B cell (primary cell): ENCODE results near the gene ARFIP2. TPM values are rescaled to one million over a fixed set of nuclear protein-coding genes. Genes with fewer than 3 reads are reported as not detected.
A peak's percentile ranks its signal among the peaks of the same experiment; 100 is the strongest.

ENCODE experiments used
- ATAC-seq: fragments of 200-7000 bp; cut with Tn5 transposase; one replicate; pipeline ENCODE4 v1.10.0; 2021; ENCODE audit warnings: low read depth, mild to moderate bottlenecking, moderate number of reproducible peaks, moderate library complexity
- CTCF ChIA-PET: fragments of 350-600 bp; sonication (Branson Sonifier 250); formaldehyde crosslinking; loops from one replicate; lab custom pipeline; 2021; ENCODE audit warnings: antibody characterized with exemption, inconsistent platforms; lab: Charles Lee
- POLR2A ChIA-PET: fragments of 350-600 bp; sonication (Branson Sonifier 250); formaldehyde crosslinking; loops from one replicate; lab custom pipeline; 2021; ENCODE audit warnings: antibody characterized with exemption; lab: Charles Lee
- DNase-seq: peaks from one replicate; pipeline ENCODE4 v3.0.0; 2013
- H2AFZ ChIP-seq: 2 replicates; pipeline ENCODE4 v1.6.1; 2012; ENCODE audit warnings: mild to moderate bottlenecking, low read depth, low read length; ENCODE audit not compliant: insufficient read depth, poor library complexity, severe bottlenecking
- H3K27ac ChIP-seq, 2 donors: 1 replicate in 1 of 2; 2 replicates in 1 of 2; pipeline ENCODE4 v1.5.1; 2012 to 2013; ENCODE audit warnings: low read length in 2 of 2, mild to moderate bottlenecking in 2 of 2, moderate library complexity in 1 of 2
- H3K27me3 ChIP-seq, 4 experiments: fragments of 200-600 bp in 1 of 4; sonication (generic) in 1 of 4; replicated peaks in 1 of 4; 1 replicate in 2 of 4; 2 replicates in 2 of 4; pipeline versions ENCODE4 v1.6.1 to v1.7.0; 2013 to 2016; ENCODE audit warnings: low read length in 3 of 4, mild to moderate bottlenecking in 2 of 4, mixed read lengths in 1 of 4, moderate library complexity in 1 of 4; ENCODE audit not compliant: insufficient read depth in 4 of 4, control insufficient read depth in 3 of 4; ENCODE audit errors: control extremely low read depth in 1 of 4
- H3K36me3 ChIP-seq, 2 experiments: replicated peaks in 1 of 2; 1 replicate in 1 of 2; 2 replicates in 1 of 2; pipeline versions ENCODE4 v1.6.1 to v1.7.1; 2013; ENCODE audit warnings: low read length in 1 of 2; ENCODE audit not compliant: insufficient read depth in 2 of 2, control insufficient read depth in 1 of 2; ENCODE audit errors: control extremely low read depth in 1 of 2, extremely low read depth in 1 of 2
- H3K4me1 ChIP-seq, 2 donors: fragments of 200-600 bp in 1 of 2; sonication (generic) in 1 of 2; 1 replicate in 1 of 2; 2 replicates in 1 of 2; pipeline versions ENCODE4 v1.5.1 to v1.6.1; 2013 to 2017; ENCODE audit warnings: low read length in 2 of 2; ENCODE audit not compliant: control insufficient read depth in 2 of 2, insufficient read depth in 2 of 2
- H3K4me2 ChIP-seq: replicated peaks from 2 replicates; pipeline ENCODE3; 2012; ENCODE audit warnings: mild to moderate bottlenecking, low read depth, low read length; ENCODE audit not compliant: poor library complexity, severe bottlenecking
- H3K4me3 ChIP-seq, 5 experiments: fragments of 200-600 bp in 1 of 5; sonication (generic) in 1 of 5; 1 replicate in 3 of 5; 2 replicates in 2 of 5; pipeline versions ENCODE4 v1.5.1 to v1.7.0; 2011 to 2016; ENCODE audit warnings: low read length in 4 of 5, mild to moderate bottlenecking in 4 of 5, low read depth in 2 of 5, control low read depth in 1 of 5, moderate library complexity in 1 of 5; ENCODE audit not compliant: insufficient read depth in 1 of 5; ENCODE audit errors: control extremely low read depth in 1 of 5, extremely low read depth in 1 of 5
- H3K79me2 ChIP-seq: fragments of 200-600 bp; sonication (generic); one replicate; pipeline ENCODE4 v1.6.0; 2016; ENCODE audit warnings: low read length; ENCODE audit not compliant: control insufficient read depth, insufficient read depth
- H3K9ac ChIP-seq: fragments of 200-600 bp; sonication (generic); 2 replicates; pipeline ENCODE4 v1.6.1; 2017; ENCODE audit warnings: mild to moderate bottlenecking, low read length, moderate library complexity
- H3K9me3 ChIP-seq, 3 donors: one replicate each; pipeline versions ENCODE4 v1.6.1 to v1.7.1; 2013; ENCODE audit warnings: low read length in 2 of 3; ENCODE audit not compliant: control insufficient read depth in 2 of 3, insufficient read depth in 1 of 3; ENCODE audit errors: control extremely low read depth in 1 of 3
- H4K20me1 ChIP-seq: 2 replicates; pipeline ENCODE4 v1.6.0; 2012; ENCODE audit warnings: mild to moderate bottlenecking, low read length; ENCODE audit not compliant: insufficient read depth, control insufficient read depth, poor library complexity, severe bottlenecking
- H3K27ac Mint-ChIP-seq: one replicate; pipeline ENCODE4 v1.8.0; 2021; ENCODE audit warnings: mixed read lengths
- H3K27me3 Mint-ChIP-seq: one replicate; pipeline ENCODE4 v1.8.0; 2021; ENCODE audit warnings: mixed read lengths
- H3K4me1 Mint-ChIP-seq: one replicate; pipeline ENCODE4 v1.8.0; 2021; ENCODE audit warnings: mixed read lengths
- H3K4me3 Mint-ChIP-seq: one replicate; pipeline ENCODE4 v1.8.0; 2021; ENCODE audit warnings: mixed read lengths
- H3K9me3 Mint-ChIP-seq: one replicate; pipeline ENCODE4 v1.8.0; 2022; ENCODE audit warnings: mixed read lengths; ENCODE audit not compliant: insufficient read depth
- EZH2 ChIP-seq: IDR thresholded peaks from 2 replicates; pipeline ENCODE4 v1.6.1; 2012; ENCODE audit warnings: borderline replicate concordance, low read depth, mild to moderate bottlenecking, moderate library complexity, low read length; ENCODE audit not compliant: insufficient read depth, poor library complexity, severe bottlenecking
- WGBS: methylation state at CpG from one replicate; pipeline ENCODE4 v1.1.5; 2013; ENCODE audit warnings: missing lambda C conversion rate; ENCODE audit not compliant: insufficient coverage; 5-methylcytosine and 5-hydroxymethylcytosine counted together
- intact Hi-C: fragments of 100-400 bp; cut with micrococcal nuclease; formaldehyde crosslinking; loops from one replicate; pipeline ENCODE4 v1.10.0; 2022
- polyA plus RNA-seq: library from polyadenylated mRNA; depleted of rRNA; stranded (reverse); fragments of >200 nt; gene quantifications from 2 replicates; pipeline ENCODE4 v1.2.3, GENCODE V29; 2012
- total RNA-seq, 2 donors: library from RNA; stranded (reverse); fragments of 120-200 nt in 1 of 2; gene quantifications; 1 replicate in 1 of 2; 2 replicates in 1 of 2; pipeline versions ENCODE4 v1.2.3 to v1.2.4, GENCODE V29; 2013 to 2022
- TF ChIP-seq, protein P1 (sequence below): fragments of 200-600 bp; IDR thresholded peaks from one replicate; pipeline ENCODE4 v1.8.0; 2022; ENCODE audit warnings: antibody characterized with exemption, mild to moderate bottlenecking

The ARFIP2 gene
- total and polyA plus RNA-seq, 2 donors (not counting 1 experiment from before 2014, with no cell fraction given) = 47.5 to 54.5 TPM

- CTCF ChIA-PET = interaction anchor here (2.8 kb wide), 1 partner anchor 104 kb away, joined by 12 read pairs; no protein-coding TSS in a partner anchor
- intact Hi-C loops = loop anchor here (10.0 kb wide), 1 partner anchor 798 kb away; the partner anchor contains the start of genes TRIM22 and TRIM5
- H3K27me3 ChIP-seq = no peaks in the 10 kb centered on the region
- Mint-ChIP-seq H3K27me3 (no peaks in the 10 kb centered on the region), H3K4me1 (peaks cover 39% of the 10 kb centered on the region), H3K9me3 (no peaks in the 10 kb centered on the region), H3K4me3 (peak overlapping the region; percentile 97), H3K27ac (peak overlapping the region; percentile 15)
- H4K20me1 ChIP-seq = no peaks in the 10 kb centered on the region
- H3K4me2 ChIP-seq = peak overlapping the region; percentile 85
- TF ChIP-seq, protein P1, sequence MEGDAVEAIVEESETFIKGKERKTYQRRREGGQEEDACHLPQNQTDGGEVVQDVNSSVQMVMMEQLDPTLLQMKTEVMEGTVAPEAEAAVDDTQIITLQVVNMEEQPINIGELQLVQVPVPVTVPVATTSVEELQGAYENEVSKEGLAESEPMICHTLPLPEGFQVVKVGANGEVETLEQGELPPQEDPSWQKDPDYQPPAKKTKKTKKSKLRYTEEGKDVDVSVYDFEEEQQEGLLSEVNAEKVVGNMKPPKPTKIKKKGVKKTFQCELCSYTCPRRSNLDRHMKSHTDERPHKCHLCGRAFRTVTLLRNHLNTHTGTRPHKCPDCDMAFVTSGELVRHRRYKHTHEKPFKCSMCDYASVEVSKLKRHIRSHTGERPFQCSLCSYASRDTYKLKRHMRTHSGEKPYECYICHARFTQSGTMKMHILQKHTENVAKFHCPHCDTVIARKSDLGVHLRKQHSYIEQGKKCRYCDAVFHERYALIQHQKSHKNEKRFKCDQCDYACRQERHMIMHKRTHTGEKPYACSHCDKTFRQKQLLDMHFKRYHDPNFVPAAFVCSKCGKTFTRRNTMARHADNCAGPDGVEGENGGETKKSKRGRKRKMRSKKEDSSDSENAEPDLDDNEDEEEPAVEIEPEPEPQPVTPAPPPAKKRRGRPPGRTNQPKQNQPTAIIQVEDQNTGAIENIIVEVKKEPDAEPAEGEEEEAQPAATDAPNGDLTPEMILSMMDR = no peak
- TF ChIP-seq EZH2 = no peak
- H3K79me2 ChIP-seq = peaks cover 47% of the 10 kb centered on the region
- H3K36me3 ChIP-seq = peaks cover 0 to 56% of the 10 kb centered on the region in 2 experiments
- no peak overlapping the region for H3K9ac ChIP-seq
- DNase-seq (no peak), ATAC-seq (no peak)
- H3K4me1 ChIP-seq = peaks cover 20 to 27% of the 10 kb centered on the region in 2 donors
- H2AFZ ChIP-seq = no peak overlapping the region
- H3K27ac ChIP-seq = peak overlapping the region in 1 of 2 donors; percentile 90
- H3K9me3 ChIP-seq = no peaks in the 10 kb centered on the region
- H3K4me3 ChIP-seq = no peak overlapping the region
- 97% methylated on average over 4 of the region's 6 CpGs for WGBS
- POLR2A ChIA-PET = interaction anchor here (0.6 to 2.4 kb wide), 2 partner anchors 22 to 93 kb away, joined by 3 to 15 read pairs; partner anchors contain the start of gene SMPD1
Measured at GRCh38 chr11:6483015-6483414, 1.9 kb upstream of the ARFIP2 start.

DNA sequence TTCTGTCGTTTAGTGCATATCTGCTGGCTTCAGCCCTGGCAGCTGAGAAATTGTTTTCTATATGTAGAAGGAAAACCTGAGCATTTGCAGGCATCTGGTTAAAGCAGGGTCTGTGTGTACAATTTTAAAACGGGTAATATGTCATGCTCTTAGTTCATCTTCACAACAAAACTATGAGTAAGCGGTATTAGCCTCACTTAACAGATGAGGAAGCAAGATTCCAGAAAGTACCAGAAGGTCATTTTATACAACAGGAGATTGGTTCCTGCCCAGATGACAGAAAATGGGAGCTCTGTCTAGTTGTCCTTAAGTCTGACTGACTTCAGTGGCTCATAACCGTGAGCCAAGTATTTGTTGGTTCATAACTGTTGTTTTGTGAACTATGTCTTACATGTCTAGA, 1.3 kb upstream of the ARFIP2 start:
- H3K4me2 ChIP-seq = peak overlapping the region; percentile 85
- Mint-ChIP-seq H3K4me3 (peak overlapping the region; percentile 97), H3K27me3 (no peaks in the 10 kb centered on the region), H3K27ac (peak overlapping the region; percentile 97), H3K4me1 (peaks cover 39% of the 10 kb centered on the region), H3K9me3 (no peaks in the 10 kb centered on the region)
- no peaks in the 10 kb centered on the region for H3K9me3 ChIP-seq
- peak overlapping the region; percentile 90 to 96 for H3K27ac ChIP-seq
- peaks cover 0 to 58% of the 10 kb centered on the region in 2 experiments for H3K36me3 ChIP-seq
- H3K27me3 ChIP-seq = no peaks in the 10 kb centered on the region
- POLR2A ChIA-PET = interaction anchor here (0.6 to 2.4 kb wide), 4 partner anchors 22 to 137 kb away, joined by 3 to 15 read pairs (median 4); partner anchors contain the start of genes SMPD1, TAF10 and TPP1
- peaks cover 20 to 27% of the 10 kb centered on the region in 2 donors for H3K4me1 ChIP-seq
- H3K79me2 ChIP-seq = peaks cover 47% of the 10 kb centered on the region
- peak overlapping the region; percentile 84 for H3K9ac ChIP-seq
- CTCF ChIA-PET = interaction anchor here (1.0 to 2.8 kb wide), 3 partner anchors 48 to 255 kb away, joined by 3 to 12 read pairs (median 3); no protein-coding TSS in a partner anchor
- DNase-seq (no peak), ATAC-seq (no peak)
- no peaks in the 10 kb centered on the region for H4K20me1 ChIP-seq
- H2AFZ ChIP-seq = no peak overlapping the region
- WGBS = 95% methylated on average over 2 of the region's 4 CpGs
- TF ChIP-seq EZH2 = no peak
- TF ChIP-seq, protein P1 = no peak
- peak overlapping the region in 3 of 5 experiments; percentile 83 to 92 (median 85) for H3K4me3 ChIP-seq
- intact Hi-C loops = loop anchor here (10.0 kb wide), 1 partner anchor 798 kb away; the partner anchor contains the start of genes TRIM22 and TRIM5
